Liver (tissue), 9 donors: ENCODE results near the gene SIK3. TPM values are rescaled to one million over a fixed set of nuclear protein-coding genes. Genes with fewer than 3 reads are reported as not detected.

Source experiments
- DNase-seq: peaks from one replicate; pipeline ENCODE4 v3.0.0-alpha.2; 2017; ENCODE audit warnings: low spot score
- H3K27ac ChIP-seq, 2 donors: one replicate each; pipeline ENCODE4 v1.7.0; 2013; ENCODE audit warnings: inconsistent platforms in 2 of 2, low read length in 2 of 2, control low read depth in 1 of 2, low read depth in 1 of 2, mild to moderate bottlenecking in 1 of 2
- H3K27me3 ChIP-seq, 4 donors: one replicate each; pipeline versions ENCODE4 v1.6.1 to v1.7.0; 2013; ENCODE audit warnings: low read length in 3 of 4, inconsistent platforms in 1 of 4, mild to moderate bottlenecking in 1 of 4, moderate library complexity in 1 of 4; ENCODE audit not compliant: control insufficient read depth in 4 of 4, insufficient read depth in 4 of 4
- H3K36me3 ChIP-seq, 4 donors: one replicate each; pipeline versions ENCODE4 v1.6.1 to v1.7.0; 2013; ENCODE audit warnings: low read length in 3 of 4, mild to moderate bottlenecking in 3 of 4, low read depth in 1 of 4, moderate library complexity in 1 of 4; ENCODE audit not compliant: control insufficient read depth in 4 of 4, insufficient read depth in 3 of 4
- H3K4me1 ChIP-seq, 4 donors: one replicate each; pipeline versions ENCODE4 v1.6.1 to v1.7.0; 2013; ENCODE audit warnings: low read length in 3 of 4, mild to moderate bottlenecking in 3 of 4, moderate library complexity in 1 of 4; ENCODE audit not compliant: control insufficient read depth in 4 of 4, insufficient read depth in 4 of 4
- H3K4me3 ChIP-seq, 3 donors: one replicate each; pipeline versions ENCODE4 v1.6.1 to v1.7.0; 2013; ENCODE audit warnings: low read length in 3 of 3, control low read depth in 1 of 3, low read depth in 1 of 3, mild to moderate bottlenecking in 1 of 3
- H3K9ac ChIP-seq, 2 donors: one replicate each; pipeline ENCODE4 v1.7.0; 2013; ENCODE audit warnings: low read length in 2 of 2, mild to moderate bottlenecking in 2 of 2, moderate library complexity in 2 of 2, control low read depth in 1 of 2, low read depth in 1 of 2
- H3K9me3 ChIP-seq, 4 donors: one replicate each; pipeline versions ENCODE4 v1.6.1 to v1.7.0; 2013; ENCODE audit warnings: low read length in 3 of 4; ENCODE audit not compliant: control insufficient read depth in 4 of 4
- ATF3 ChIP-seq: IDR thresholded peaks from 2 replicates; pipeline ENCODE4 v1.6.1; 2016; ENCODE audit warnings: antibody characterized with exemption
- CTCF ChIP-seq: fragments of 150-350 bp; IDR thresholded peaks from 2 replicates; pipeline ENCODE4 v1.5.1; 2017; ENCODE audit warnings: improper control_type of control experiment, low read depth, low read length; ENCODE audit not compliant: missing input control
- EGR1 ChIP-seq, 2 donors: IDR thresholded peaks; 2 replicates each; pipeline ENCODE4 v1.6.1; 2016 to 2018; ENCODE audit warnings: antibody characterized with exemption in 2 of 2, low read depth in 2 of 2
- FOXA1 ChIP-seq: IDR thresholded peaks from 2 replicates; pipeline ENCODE4 v1.6.1; 2016; ENCODE audit warnings: antibody characterized with exemption
- FOXA2 ChIP-seq: IDR thresholded peaks from 2 replicates; pipeline ENCODE4 v1.6.1; 2016; ENCODE audit warnings: antibody characterized with exemption
- GABPA ChIP-seq, 2 donors: IDR thresholded peaks in 1 of 2; conservative IDR thresholded peaks in 1 of 2; 2 replicates each; pipeline ENCODE4 v1.6.1; 2016; ENCODE audit warnings: antibody characterized with exemption in 2 of 2, mild to moderate bottlenecking in 1 of 2, moderate library complexity in 1 of 2
- HNF4A ChIP-seq, 2 donors: conservative IDR thresholded peaks; 2 replicates each; pipeline ENCODE4 v1.6.1; 2016; ENCODE audit warnings: antibody characterized with exemption in 2 of 2, mild to moderate bottlenecking in 2 of 2
- HNF4G ChIP-seq: IDR thresholded peaks from 2 replicates; pipeline ENCODE4 v1.6.1; 2016; ENCODE audit warnings: antibody characterized with exemption
- JUND ChIP-seq, 2 donors: IDR thresholded peaks; 2 replicates each; pipeline ENCODE4 v1.6.1; 2016; ENCODE audit warnings: antibody characterized with exemption in 2 of 2
- NR2F2 ChIP-seq: IDR thresholded peaks from 2 replicates; pipeline ENCODE4 v1.6.1; 2016; ENCODE audit warnings: antibody characterized with exemption
- RAD21 ChIP-seq, 2 donors: IDR thresholded peaks; 2 replicates each; pipeline ENCODE4 v1.6.1; 2016; ENCODE audit warnings: antibody characterized with exemption in 2 of 2, mild to moderate bottlenecking in 2 of 2
- REST ChIP-seq: IDR thresholded peaks from 2 replicates; pipeline ENCODE4 v1.6.1; 2016; ENCODE audit warnings: antibody characterized with exemption, mild to moderate bottlenecking
- RXRA ChIP-seq, 2 donors: IDR thresholded peaks; 2 replicates each; pipeline ENCODE4 v1.6.1; 2017 to 2018; ENCODE audit warnings: antibody characterized with exemption in 2 of 2, mild to moderate bottlenecking in 1 of 2
- SP1 ChIP-seq: IDR thresholded peaks from 2 replicates; pipeline ENCODE4 v1.6.1; 2018; ENCODE audit warnings: antibody characterized with exemption, mild to moderate bottlenecking
- TAF1 ChIP-seq: conservative IDR thresholded peaks from 2 replicates; pipeline ENCODE4 v1.6.1; 2016; ENCODE audit warnings: antibody characterized with exemption, mild to moderate bottlenecking
- YY1 ChIP-seq: IDR thresholded peaks from 2 replicates; pipeline ENCODE4 v1.6.1; 2016; ENCODE audit warnings: antibody characterized with exemption, mild to moderate bottlenecking
- ZBTB33 ChIP-seq: IDR thresholded peaks from 2 replicates; pipeline ENCODE4 v1.6.1; 2016; ENCODE audit warnings: antibody characterized with exemption
- WGBS: extraction: QIAGEN DNeasy Blood & Tissue Kit; methylation state at CpG from one replicate; pipeline ENCODE4 v1.1.7; 2013; 5-methylcytosine and 5-hydroxymethylcytosine counted together
- polyA plus RNA-seq, 2 donors: library from polyadenylated mRNA; stranded (reverse) in 1 of 2; unstranded in 1 of 2; fragments of 200-250 nt in 1 of 2; fragments of >200 nt in 1 of 2; fragmentation: Nextera tagmentation in 1 of 2; extraction: Ambion mirVana in 1 of 2; gene quantifications; one replicate each; pipeline versions ENCODE4 v1.2.1 to v1.2.3, GENCODE V29; 2013 to 2015
- total RNA-seq, 2 donors: library from RNA; depleted of rRNA; stranded (reverse); fragments of >200 nt; gene quantifications; one replicate each; pipeline ENCODE4 v1.2.3, GENCODE V29; 2014
- donor health status: healthy.
- donor health status: healthy.
- donor health status: healthy.
- donor health status: healthy.
- donor health status: healthy.

Gene SIK3
- total and polyA plus RNA-seq, 4 donors: 6.9 to 52.4 (median 14.4) TPM

GRCh38 chr11:116813170-116813569, 285.1 kb downstream of the SIK3 start:
- no peak for TF ChIP-seq YY1
- TF ChIP-seq REST: no peak
- no peak for TF ChIP-seq JUND (IDR thresholded peaks at IDR 0.05)
- no peak for TF ChIP-seq GABPA (IDR thresholded peaks at IDR 0.05 in 1 of 2, conservative IDR thresholded peaks at IDR 0.05 in 1 of 2)
- no peak for TF ChIP-seq EGR1 (IDR thresholded peaks at IDR 0.05; ENCODE audit: low read depth in 2 of 2)
- no peak for TF ChIP-seq RAD21 (IDR thresholded peaks at IDR 0.05)
- no peak for TF ChIP-seq NR2F2
- TF ChIP-seq TAF1: no peak
- TF ChIP-seq FOXA2: no peak
- no peak for TF ChIP-seq ATF3
- TF ChIP-seq ZBTB33: no peak
- TF ChIP-seq CTCF: no peak
- TF ChIP-seq FOXA1: no peak
- Histone ChIP-seq H3K36me3 (no peaks in the 10 kb centered on the region), H3K4me1 (peaks cover 9 to 55% (median 34%) of the 10 kb centered on the region in 4 donors), H3K9ac (peak overlapping the region in 1 of 2 donors; percentile 2), H3K27ac (peak overlapping the region; percentile 76 to 86), H3K27me3 (no peaks in the 10 kb centered on the region), H3K4me3 (peak overlapping the region in 1 of 3 donors; percentile 6), H3K9me3 (no peaks in the 10 kb centered on the region)
- no peak for DNase-seq
- WGBS: 98% methylated on average over 1 of the region's 1 CpG

GRCh38 chr11:116812109-116812508, 286.1 kb downstream of the SIK3 start:
- H3K36me3 ChIP-seq: no peaks in the 10 kb centered on the region
- no peaks in the 10 kb centered on the region for H3K27me3 ChIP-seq
- DNase-seq: no peak
- peaks cover 12 to 63% (median 42%) of the 10 kb centered on the region in 4 donors for H3K4me1 ChIP-seq
- TF ChIP-seq GABPA (IDR thresholded peaks at IDR 0.05 in 1 of 2, conservative IDR thresholded peaks at IDR 0.05 in 1 of 2) (no peak), TAF1 (no peak), FOXA2 (no peak), ATF3 (no peak), HNF4G (no peak), RAD21 (IDR thresholded peaks at IDR 0.05) (no peak), SP1 (no peak), RXRA (IDR thresholded peaks at IDR 0.05) (no peak), NR2F2 (no peak), HNF4A (conservative IDR thresholded peaks at IDR 0.05) (no peak), YY1 (no peak), CTCF (no peak), REST (no peak), EGR1 (IDR thresholded peaks at IDR 0.05; ENCODE audit: low read depth in 2 of 2) (no peak), JUND (IDR thresholded peaks at IDR 0.05) (no peak)
- no peak overlapping the region for H3K27ac ChIP-seq
- no peaks in the 10 kb centered on the region for H3K9me3 ChIP-seq
- H3K4me3 ChIP-seq: no peak overlapping the region
- 88% methylated on average over 4 of the region's 4 CpGs for WGBS
- H3K9ac ChIP-seq: no peak overlapping the region
